Endodermal cell (in vitro differentiated cells): Measurements from ENCODE around the gene ARHGAP29. TPM values are rescaled to one million over a fixed set of nuclear protein-coding genes. Genes with fewer than 3 reads are reported as not detected.
"Not testable (repeated sequence)": the region's sequence is repeated elsewhere in the genome, so short reads cannot be mapped to it uniquely, and the experiment has no call there.

ENCODE experiments used
- DNase-seq: peaks from one replicate; pipeline ENCODE4 v3.0.0-alpha.2; 2017
- H3K27ac ChIP-seq: 2 replicates; pipeline ENCODE4 v1.5.1; 2013; ENCODE audit warnings: mild to moderate bottlenecking, low read depth, low read length, moderate library complexity
- H3K27me3 ChIP-seq: 2 replicates; pipeline ENCODE4 v1.6.1; 2013; ENCODE audit warnings: mild to moderate bottlenecking, low read length, moderate library complexity; ENCODE audit not compliant: insufficient read depth, control insufficient read depth, poor library complexity, severe bottlenecking
- H3K36me3 ChIP-seq: 2 replicates; pipeline ENCODE4 v1.7.0; 2013; ENCODE audit warnings: mild to moderate bottlenecking, low read length, moderate library complexity; ENCODE audit not compliant: control insufficient read depth, insufficient read depth
- H3K4me1 ChIP-seq: one replicate; pipeline ENCODE4 v1.7.0; 2013; ENCODE audit warnings: low read length; ENCODE audit not compliant: control insufficient read depth, insufficient read depth
- H3K4me3 ChIP-seq: 2 replicates; pipeline ENCODE4 v1.5.1; 2013; ENCODE audit warnings: mild to moderate bottlenecking, low read length, moderate library complexity
- H3K9ac ChIP-seq: 2 replicates; pipeline ENCODE4 v1.6.1; 2013; ENCODE audit warnings: mild to moderate bottlenecking, low read length, moderate library complexity; ENCODE audit not compliant: poor library complexity, severe bottlenecking; ENCODE audit errors: extremely low read depth
- H3K9me3 ChIP-seq: 2 replicates; pipeline ENCODE4 v1.6.1; 2013; ENCODE audit warnings: mild to moderate bottlenecking, low read length, moderate library complexity; ENCODE audit not compliant: control insufficient read depth
- H3K27ac Mint-ChIP-seq: 2 replicates; pipeline ENCODE4 v1.8.0; 2020; ENCODE audit warnings: mixed read lengths
- H3K27me3 Mint-ChIP-seq: 2 replicates; pipeline ENCODE4 v1.8.0; 2021; ENCODE audit warnings: mild to moderate bottlenecking, mixed read lengths; ENCODE audit not compliant: insufficient read depth
- H3K36me3 Mint-ChIP-seq: 2 replicates; pipeline ENCODE4 v1.8.0; 2020; ENCODE audit warnings: low read depth, mixed read lengths
- H3K4me1 Mint-ChIP-seq: 2 replicates; pipeline ENCODE4 v1.8.0; 2020; ENCODE audit warnings: mixed read lengths
- H3K4me3 Mint-ChIP-seq: 2 replicates; pipeline ENCODE4 v1.8.0; 2020; ENCODE audit warnings: mild to moderate bottlenecking, moderate library complexity, mixed read lengths
- H3K9me3 Mint-ChIP-seq: 2 replicates; pipeline ENCODE4 v1.8.0; 2020; ENCODE audit warnings: mild to moderate bottlenecking, mixed read lengths
- WGBS, 2 experiments: methylation state at CpG; one replicate each; pipeline versions ENCODE4 v1.1.5 to v1.1.7; 2013; ENCODE audit warnings: missing lambda C conversion rate in 2 of 2, mixed read lengths in 1 of 2; ENCODE audit not compliant: insufficient coverage in 1 of 2, insufficient read length in 1 of 2; 5-methylcytosine and 5-hydroxymethylcytosine counted together
- total RNA-seq, 2 donors: library from RNA; stranded (reverse); fragmentation: NEBNext Ultra II Directional in 1 of 2; extraction: Animal tissue kit (Norgen Biotek cat#: 25700) in 1 of 2; gene quantifications; 2 replicates in 1 of 2; 3 replicates in 1 of 2; pipeline ENCODE4 v1.2.1, GENCODE V29; 2021
- TF ChIP-seq, protein P1 (sequence below): fragments of 200-600 bp; sonication (generic); conservative IDR thresholded peaks from 2 replicates; pipeline ENCODE4 v1.5.0; 2021; ENCODE audit warnings: antibody characterized with exemption, mild to moderate bottlenecking

ARHGAP29 gene
- total RNA-seq, 2 donors from 2014 or later: 31.5 to 38.9 TPM

- no peaks in the 10 kb centered on the region for H3K27me3 Mint-ChIP-seq
- H3K9ac ChIP-seq: no peak overlapping the region
- H3K4me1 Mint-ChIP-seq: peaks cover 8% of the 10 kb centered on the region
- H3K27ac ChIP-seq: no peak overlapping the region
- DNase-seq: no peak
- H3K36me3 ChIP-seq: peaks cover 12% of the 10 kb centered on the region
- peaks cover 14% of the 10 kb centered on the region for H3K36me3 Mint-ChIP-seq
- 97% methylated on average over 5 of the region's 5 CpGs; no CpG with 5 or more reads in 1 of the 2 experiments for WGBS, 2 experiments
- peaks cover 24% of the 10 kb centered on the region for H3K9me3 Mint-ChIP-seq
- no peak overlapping the region for H3K4me3 Mint-ChIP-seq
- H3K9me3 ChIP-seq: peaks cover 30% of the 10 kb centered on the region
- no peak overlapping the region for H3K27ac Mint-ChIP-seq
- TF ChIP-seq, protein P1, sequence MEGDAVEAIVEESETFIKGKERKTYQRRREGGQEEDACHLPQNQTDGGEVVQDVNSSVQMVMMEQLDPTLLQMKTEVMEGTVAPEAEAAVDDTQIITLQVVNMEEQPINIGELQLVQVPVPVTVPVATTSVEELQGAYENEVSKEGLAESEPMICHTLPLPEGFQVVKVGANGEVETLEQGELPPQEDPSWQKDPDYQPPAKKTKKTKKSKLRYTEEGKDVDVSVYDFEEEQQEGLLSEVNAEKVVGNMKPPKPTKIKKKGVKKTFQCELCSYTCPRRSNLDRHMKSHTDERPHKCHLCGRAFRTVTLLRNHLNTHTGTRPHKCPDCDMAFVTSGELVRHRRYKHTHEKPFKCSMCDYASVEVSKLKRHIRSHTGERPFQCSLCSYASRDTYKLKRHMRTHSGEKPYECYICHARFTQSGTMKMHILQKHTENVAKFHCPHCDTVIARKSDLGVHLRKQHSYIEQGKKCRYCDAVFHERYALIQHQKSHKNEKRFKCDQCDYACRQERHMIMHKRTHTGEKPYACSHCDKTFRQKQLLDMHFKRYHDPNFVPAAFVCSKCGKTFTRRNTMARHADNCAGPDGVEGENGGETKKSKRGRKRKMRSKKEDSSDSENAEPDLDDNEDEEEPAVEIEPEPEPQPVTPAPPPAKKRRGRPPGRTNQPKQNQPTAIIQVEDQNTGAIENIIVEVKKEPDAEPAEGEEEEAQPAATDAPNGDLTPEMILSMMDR: no peak
- no peaks in the 10 kb centered on the region for H3K27me3 ChIP-seq
- no peaks in the 10 kb centered on the region for H3K4me1 ChIP-seq
- peak overlapping the region; percentile 39 for H3K4me3 ChIP-seq
Observed at GRCh38 chr1:94165843-94166242, 71.5 kb downstream of the ARHGAP29 start.

DNA sequence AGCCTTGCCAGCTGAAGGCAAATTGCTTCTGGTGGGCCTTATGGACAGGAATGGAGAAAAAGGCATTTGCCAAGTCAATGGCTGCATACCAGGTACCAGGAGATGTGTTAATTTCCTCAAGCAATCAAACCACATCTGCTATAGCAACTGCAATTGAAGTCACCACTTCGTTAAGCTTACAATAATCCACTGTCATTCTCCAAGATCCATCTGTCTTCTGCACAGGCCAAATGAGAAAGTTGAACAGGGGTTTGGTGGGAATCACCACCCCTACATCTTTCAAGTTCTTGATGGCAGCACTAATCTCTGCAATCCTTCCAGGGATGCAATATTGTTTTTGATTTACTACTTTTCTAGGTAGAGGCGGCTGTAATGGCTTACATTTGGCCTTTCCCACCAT is 72.5 kb downstream of the ARHGAP29 start:
- not testable (repeated sequence) for H3K27ac Mint-ChIP-seq, H3K27ac ChIP-seq, H3K4me3 ChIP-seq, H3K4me1 ChIP-seq, H3K4me3 Mint-ChIP-seq, H3K36me3 Mint-ChIP-seq, H3K27me3 ChIP-seq, H3K9ac ChIP-seq, H3K27me3 Mint-ChIP-seq, H3K36me3 ChIP-seq, DNase-seq
- peaks cover 30% of the 10 kb centered on the region for H3K9me3 ChIP-seq
- peaks cover 14% of the 10 kb centered on the region for H3K4me1 Mint-ChIP-seq
- H3K9me3 Mint-ChIP-seq: peaks cover 24% of the 10 kb centered on the region
- WGBS, 2 experiments: 92 to 94% methylated on average over 2 of the region's 2 CpGs

DNA sequence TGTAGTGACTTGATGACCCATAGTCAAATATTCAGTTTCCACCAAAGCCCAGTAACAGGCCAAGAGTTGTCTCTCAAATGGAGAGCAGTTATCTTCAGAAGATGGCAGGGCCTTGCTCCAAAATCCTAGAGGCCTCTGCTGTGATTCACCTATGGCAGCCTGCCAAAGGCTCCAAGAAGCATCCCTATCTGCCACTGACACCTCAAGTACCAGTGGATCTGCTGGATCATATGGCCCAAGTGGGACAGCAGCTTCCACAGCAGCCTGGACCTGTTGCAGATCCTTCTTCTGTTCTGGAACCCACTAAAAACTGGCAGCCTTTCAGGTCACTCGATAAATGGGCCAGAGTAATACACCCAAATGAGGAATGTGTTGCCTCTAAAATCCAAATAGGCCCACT is 73.3 kb downstream of the ARHGAP29 start:
- not testable (repeated sequence) for H3K4me3 Mint-ChIP-seq, H3K9ac ChIP-seq, H3K27ac ChIP-seq, H3K27ac Mint-ChIP-seq, H3K4me1 ChIP-seq, H3K36me3 Mint-ChIP-seq, H3K27me3 Mint-ChIP-seq, DNase-seq, H3K36me3 ChIP-seq, H3K4me3 ChIP-seq, H3K27me3 ChIP-seq
- peaks cover 14% of the 10 kb centered on the region for H3K4me1 Mint-ChIP-seq
- peaks cover 30% of the 10 kb centered on the region for H3K9me3 ChIP-seq
- 90% methylated on average over 1 of the region's 1 CpG; no CpG with 5 or more reads in 1 of the 2 experiments for WGBS, 2 experiments
- H3K9me3 Mint-ChIP-seq: peaks cover 24% of the 10 kb centered on the region

- H3K9ac ChIP-seq, H3K4me3 ChIP-seq, H3K36me3 ChIP-seq, H3K27ac Mint-ChIP-seq, H3K36me3 Mint-ChIP-seq, H3K4me1 ChIP-seq, H3K27ac ChIP-seq, H3K27me3 ChIP-seq, DNase-seq, H3K27me3 Mint-ChIP-seq, H3K4me3 Mint-ChIP-seq: not testable (repeated sequence)
- H3K9me3 ChIP-seq: peaks cover 30% of the 10 kb centered on the region
- WGBS, 2 experiments: 95 to 97% methylated on average over 3 to 5 of the region's 5 CpGs
- Mint-ChIP-seq H3K4me1 (peaks cover 14% of the 10 kb centered on the region), H3K9me3 (peaks cover 24% of the 10 kb centered on the region)
Observed at GRCh38 chr1:94163249-94163648, 74.1 kb downstream of the ARHGAP29 start.
